ENCODE results near the gene UBXN11.
"Not testable (repeated sequence)": the region's sequence is repeated elsewhere in the genome, so short reads cannot be mapped to it uniquely, and the experiment has no call there.

UBXN11 gene

DNA sequence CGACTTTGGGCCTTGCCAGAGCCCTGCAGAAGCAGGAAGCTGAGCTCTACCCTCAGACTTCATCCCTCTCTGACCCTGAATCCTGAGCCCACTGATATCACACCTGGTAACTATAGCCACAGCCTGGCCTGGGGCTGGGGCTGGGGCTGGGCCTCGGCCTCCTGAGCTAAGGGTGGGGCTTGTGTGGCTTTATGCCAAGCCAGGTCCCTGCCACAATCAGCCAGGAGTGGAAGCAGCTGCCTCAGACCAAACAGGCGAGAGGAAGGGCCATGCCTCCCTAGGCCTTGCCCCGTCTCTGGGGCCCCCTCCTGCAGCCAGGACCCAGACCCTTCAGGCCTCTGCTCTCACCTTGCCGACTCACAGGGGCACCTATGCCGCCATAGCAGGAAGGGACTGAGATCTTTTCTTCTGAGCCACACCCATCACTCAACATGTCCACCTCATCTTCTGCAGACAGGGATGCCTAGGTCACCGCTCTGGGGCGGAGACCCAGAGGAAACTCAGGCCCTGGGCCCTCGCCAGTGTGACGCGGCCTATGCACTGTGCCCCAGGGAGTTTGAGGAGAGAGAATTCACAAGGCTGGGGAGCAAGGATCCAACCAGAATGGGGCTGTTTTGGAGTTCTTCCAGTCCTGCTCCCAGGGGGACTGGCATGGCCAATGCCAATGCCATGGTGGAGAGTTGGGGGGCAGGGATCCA, 5.7 kb downstream of the UBXN11 start:
- no peak for DNase-seq

DNA sequence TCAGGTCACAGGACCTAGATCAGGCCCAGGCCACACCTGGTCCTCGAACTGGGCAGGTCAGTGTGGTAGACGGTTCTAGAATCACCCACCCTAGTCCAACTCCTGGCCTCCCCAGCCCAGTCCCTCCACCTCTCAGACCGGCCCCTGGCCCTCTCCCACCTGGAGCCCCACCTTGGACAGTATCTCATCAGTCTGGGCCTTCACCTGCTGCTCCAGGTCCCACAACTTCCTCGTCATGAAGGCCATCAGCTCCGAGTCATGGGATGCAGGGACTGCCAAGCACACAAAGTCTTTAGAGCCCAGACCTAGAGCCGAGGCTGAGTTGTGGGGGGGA, 8.7 kb downstream of the UBXN11 start:
- DNase-seq: no peak

DNA sequence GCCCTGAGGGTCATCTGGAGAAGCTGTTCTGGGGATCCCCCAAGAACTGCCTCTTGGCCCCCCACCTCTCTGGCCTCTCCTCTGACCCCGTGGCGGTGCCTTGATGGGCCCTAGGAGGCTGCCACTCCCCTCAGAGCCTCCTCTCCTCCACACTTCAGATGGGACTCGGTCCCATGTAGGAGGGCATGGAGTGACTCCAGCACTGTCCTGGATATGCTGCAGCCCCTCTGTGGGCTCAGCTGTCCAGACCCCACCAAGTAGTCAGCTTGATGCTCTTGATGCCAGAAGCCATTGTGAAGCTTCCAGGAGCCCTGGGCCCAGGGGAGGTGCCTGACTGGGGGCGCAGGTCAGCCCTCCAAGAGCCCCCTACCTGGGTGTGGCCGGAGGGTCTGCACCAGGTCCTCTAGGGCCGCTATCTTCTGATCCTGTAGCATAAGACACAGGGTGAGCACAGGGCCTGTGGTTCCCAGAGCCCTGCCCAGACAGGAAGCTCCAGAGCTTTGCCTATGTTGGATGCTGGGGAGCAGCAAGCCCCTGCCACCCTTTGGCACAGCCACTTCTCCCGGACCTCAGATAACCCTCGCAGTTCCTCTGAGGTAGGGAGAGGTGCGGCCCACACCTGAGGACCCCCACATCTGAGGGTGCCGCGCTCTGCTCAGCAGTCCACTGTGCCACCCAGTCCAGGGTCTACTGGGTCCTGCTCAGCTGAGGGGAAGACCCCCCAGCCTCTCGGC, 9.2 kb downstream of the UBXN11 start:
- DNase-seq: no peak

DNA sequence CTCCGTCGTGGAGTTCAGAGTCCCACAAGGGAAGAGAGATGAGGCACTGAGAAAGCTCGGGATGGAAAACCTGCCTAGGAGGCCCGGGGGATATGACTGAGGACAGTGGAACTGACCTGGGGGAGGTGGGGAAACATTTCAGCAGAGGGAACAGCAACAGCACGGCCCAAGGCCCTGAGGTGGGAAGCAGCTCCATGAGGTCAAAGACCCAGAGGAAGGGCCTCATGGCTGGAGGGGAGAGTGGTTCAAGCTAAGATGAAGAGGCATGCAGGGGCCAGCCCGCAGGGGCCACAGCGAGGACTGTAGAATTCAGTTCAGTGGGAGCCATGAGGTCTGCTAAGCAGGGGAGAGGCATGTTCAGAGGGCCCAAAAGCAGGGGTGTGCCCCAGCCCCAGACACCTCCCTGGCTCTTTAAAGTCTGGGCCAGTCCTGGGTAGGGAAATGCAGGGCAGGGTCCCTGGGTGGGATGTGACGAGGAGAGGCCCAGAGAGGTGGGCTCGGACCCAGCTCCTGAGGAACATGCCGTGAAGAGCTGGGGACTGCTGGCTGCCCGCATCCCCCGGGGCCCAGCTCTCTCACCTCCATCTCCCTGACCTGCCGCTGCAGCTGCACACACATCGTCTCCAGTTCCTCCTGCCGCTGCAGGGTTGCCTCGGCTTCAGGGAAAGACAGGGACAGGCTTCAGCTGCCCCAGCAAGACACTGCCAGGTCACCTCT, 9.9 kb downstream of the UBXN11 start:
- no peak for DNase-seq

DNA sequence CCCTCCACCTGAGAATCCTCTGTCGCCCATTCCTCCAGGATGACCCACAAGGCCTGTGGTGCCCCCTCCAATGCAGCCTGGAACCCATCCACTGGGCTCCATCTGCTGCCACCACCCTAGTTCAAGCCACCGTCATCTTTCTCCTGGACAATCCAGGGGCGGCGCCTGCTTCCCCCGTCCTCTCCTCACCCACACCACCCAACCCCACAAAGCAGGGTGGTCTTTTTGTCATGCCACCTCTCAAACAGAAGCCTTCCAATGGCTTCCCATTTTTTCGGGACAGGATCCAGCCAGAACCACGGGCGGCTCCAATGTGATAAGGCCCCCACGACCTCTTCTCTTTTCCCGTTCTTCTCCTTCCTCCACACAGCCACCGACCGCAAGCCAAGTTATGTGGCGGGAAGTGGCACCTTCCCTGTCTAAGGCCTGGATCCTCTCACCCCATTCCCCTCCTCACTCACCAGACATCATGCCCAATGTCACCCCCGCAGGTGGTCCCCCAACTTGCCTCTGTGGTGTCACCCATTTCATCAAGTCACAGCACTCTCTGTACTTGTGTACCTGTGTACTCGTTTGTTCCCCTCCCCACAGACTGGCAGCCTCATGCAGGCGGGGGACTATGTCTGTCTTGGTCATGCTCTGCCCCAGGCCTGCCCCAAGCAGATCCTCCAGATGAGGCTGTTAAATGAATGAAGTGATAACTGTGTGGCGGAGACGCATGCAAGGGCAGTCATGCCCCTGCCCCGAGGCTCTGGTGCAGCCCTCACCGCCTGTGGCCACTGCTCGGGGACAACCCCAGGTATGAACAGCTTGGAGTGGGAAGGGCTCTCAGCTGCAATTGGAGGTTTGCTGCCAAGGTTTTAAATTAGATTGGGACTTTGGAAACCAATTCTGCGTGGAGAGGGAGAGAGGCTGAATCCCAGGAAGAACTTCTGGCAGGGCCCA, 11.0 kb downstream of the UBXN11 start:
- no peak for DNase-seq

DNA sequence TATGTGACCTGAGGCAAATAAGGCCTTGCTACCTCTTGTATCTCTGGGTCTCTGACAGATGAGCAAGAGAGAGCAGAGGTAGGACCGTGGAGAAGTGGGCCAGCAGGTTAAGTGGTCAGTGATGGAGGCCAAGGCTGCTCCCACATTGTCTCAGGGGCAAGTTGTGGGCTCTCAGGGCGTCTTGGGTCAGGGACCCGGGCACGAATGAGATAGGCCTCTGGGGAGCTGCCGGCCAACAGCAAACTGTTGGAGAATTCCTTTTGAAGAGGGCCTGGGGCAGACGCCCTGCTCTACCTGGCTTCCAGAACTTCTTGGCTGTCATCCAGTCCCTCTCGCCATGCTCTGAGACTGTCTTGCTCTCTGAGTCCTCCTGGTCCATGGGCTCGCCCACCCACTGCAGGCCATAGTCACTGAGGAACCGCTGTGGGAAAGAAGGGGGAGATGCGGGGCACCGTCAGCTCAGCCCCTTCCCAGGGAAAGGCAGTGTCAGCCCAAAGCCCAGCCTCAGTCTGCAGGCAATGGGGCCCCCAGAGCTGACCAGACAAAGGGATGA, 12.4 kb downstream of the UBXN11 start:
- no peak for DNase-seq

DNA sequence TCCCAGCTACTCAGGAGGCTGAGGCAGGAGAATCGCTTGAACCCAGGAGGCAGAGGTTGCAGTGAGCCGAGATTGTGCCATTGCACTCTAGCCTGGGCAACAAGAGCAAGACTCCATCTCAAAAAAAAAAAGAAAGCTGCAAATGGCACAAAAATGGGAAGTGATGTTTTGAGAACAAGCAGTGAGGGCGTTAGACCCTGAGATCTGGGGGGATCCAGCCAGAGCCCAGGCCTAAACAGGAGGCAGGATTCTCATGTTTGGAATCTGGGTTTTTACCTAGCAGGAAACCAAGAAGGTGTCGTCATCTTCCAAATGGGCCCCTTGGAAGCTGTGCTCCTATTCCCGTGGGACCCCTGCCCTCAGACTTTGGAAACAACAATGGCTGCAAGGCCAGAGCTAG, 13.7 kb downstream of the UBXN11 start:
- not testable (repeated sequence) for DNase-seq

DNA sequence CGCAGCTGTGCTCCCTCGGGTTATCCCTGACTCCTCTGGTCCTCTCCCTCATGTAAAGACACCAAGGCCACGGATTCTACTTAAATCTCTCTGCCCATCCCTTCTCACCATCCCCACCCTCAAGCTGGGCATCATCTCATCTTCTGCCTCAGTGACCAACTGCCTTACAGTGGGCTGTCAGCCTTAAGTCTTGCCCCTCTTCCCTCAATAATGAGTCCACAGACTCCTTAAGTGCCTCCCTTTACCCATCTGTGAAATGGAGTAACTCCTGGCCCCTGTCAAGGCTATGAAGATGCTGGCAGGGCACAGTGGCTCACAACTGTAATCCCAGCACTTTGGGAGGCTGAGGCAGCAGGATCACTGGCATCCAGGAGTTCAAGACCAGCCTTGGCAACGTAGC, 14.5 kb downstream of the UBXN11 start:
- DNase-seq: no peak

DNA sequence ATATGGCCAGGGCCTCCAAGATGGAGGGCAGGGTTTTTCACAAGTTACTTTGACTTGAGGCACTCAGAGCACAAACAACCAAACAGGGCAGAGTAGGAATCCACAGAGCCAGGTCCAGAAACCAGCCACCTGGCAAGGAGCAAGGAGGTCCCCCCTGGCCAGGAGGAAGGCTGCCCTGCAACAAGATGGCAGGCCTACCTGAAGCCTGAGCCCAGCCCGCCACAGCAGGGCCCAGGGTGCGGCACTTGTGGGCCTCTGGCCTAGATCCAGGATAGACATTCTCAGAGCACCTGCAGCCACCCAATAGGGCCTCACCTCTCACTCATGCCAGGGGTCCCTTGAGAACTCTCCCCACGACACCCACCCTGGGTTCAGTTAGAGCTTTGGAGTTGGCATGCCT, 15.0 kb downstream of the UBXN11 start:
- DNase-seq: no peak

DNA sequence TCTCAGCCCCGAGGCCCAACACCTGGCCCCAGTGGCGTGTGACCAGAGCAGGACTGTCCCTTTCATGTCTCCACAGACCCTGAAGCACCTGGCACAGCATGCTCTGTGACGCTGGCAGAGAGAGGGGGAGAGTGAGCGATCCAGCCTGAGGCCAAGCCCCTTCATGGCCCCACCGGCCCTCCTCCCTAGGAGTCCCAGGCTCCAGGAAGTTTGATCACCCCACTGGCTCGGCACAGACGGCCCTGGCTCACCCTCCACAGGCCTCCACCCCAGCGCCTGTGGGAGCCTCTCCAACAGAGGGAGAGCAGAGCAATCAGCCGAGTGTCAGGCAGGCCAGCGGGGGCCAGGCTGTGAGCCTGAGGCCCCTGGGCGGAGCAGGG, 15.6 kb downstream of the UBXN11 start:
- DNase-seq: no peak

DNA sequence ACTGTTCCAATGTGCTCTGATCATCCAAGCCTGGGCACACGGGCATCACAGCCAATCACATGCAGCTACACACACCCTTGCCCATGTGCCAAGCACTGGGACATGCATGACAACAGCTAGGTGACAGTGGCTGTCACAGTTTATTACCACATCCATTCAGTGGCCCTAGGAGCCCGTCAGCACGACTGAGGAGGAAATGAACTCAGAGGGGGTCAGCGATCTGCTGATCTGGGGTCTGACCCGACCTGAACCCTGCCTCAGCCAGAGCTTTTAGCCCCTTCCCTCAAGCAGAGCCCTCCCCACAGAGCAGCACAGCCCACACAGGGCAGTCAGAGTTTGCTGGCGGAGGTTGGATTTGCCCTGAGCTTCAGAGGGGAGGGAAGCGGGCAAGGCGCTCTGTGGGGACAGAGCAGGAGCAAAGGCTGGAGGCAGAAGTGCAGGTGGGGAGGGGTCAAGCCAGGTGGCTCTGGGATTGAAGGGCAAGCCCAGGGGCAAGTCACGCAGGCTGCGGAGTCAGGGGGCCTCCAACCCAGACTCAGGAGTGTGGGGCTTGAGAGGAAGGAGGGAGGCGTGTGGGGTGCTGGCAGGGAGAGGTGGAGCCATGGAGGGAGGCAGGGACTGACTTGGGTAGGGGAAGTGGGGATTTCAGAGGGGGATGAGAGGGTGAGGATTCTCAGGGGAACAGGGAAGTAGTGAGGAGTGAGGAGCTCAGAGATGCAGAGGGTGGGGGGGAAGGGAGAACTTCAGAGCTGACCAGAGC, 16.1 kb downstream of the UBXN11 start:
- no peak for DNase-seq

DNA sequence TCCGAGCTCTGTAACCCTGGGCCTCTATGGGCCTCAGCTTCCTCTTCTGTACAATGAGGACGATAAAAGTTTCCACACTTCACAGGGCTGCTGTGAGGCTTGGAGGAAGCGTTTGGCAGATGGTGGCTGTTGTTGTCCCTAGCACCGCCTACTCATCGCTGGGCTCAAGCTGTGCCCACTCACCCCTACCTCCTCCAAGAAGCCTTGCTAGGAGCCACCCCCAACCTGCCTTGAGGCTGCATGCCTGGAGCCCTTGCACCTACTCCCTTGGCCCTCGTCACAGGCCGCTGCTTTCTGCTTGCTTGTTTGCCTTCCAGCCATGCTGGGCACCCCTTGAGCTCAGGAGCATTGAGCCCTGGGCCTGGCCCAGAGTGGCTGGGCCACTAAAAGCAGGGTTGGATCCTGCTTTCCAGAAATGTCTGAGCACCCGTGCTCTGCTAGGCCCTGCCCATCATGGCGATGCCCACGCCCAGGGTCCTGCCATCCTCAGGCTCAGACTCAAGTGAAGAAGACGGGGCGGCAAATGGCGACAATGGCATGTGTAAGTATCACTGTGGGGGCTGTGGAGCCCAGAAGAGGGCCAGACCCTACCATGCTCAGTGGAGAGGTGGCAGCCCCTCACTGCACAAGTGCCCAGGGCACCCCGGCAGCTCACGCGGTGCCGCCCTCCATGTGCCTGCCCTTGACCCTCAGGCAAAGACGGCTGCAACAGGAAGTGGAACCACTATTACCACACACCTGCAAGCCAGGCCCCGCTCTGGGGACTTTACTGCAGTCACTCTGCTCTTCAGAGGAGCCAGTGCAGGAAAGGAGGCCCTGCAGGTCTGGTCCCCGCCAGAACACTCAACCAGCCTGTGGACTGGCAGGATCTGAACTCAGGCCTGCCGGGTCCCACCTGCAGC, 17.0 kb downstream of the UBXN11 start:
- peak; percentile 62 for DNase-seq

DNA sequence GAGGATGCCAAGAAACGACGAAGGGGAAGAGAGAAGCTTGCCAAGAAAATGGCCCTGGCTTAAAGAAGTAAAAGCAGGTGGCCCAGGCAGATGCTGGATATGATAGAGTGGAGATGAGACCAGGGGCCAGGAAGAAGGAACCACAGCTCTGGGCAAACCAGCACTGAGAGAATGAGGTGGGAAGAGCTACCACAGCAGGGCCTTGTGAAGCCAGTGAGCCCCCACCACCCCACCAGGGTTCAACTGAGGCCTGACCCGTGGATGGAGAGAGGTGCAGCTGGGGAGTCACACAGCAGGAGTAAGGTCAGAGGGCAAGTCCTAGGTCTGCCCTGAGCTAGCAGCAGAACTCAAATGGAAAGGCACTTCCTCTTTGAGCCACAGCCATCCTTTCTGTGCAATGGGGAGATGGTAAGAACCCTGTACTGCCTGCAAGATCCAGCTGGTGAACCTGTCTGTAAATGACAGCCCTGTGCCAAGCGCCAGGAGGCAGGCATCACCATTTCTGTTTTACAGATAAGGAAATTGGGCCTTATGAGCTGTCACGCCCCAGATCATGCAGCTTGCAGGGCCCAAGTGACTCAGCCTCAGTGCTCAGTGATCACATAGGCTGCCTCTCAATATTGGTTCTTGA, 18.0 kb downstream of the UBXN11 start:
- DNase-seq: peak; percentile 88

DNA sequence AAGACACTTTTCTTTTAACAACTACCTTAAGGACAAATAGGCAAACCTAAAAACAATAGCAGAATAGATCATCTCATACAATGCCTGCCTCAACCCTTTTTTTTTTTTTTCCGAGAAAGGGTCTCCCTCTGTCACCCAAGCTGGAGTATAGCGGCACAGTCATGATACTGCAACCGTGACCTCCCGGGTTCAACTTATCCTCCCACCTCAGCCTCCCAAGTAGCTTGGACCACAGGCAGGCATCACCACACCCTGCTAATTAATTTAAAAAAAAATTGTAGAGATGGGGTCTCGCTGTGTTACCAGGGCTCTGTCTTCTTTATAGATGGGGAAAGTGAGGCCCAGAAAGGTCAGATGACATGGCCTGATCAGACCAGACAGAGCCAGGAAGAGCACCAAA, 18.6 kb downstream of the UBXN11 start:
- DNase-seq: no peak

DNA sequence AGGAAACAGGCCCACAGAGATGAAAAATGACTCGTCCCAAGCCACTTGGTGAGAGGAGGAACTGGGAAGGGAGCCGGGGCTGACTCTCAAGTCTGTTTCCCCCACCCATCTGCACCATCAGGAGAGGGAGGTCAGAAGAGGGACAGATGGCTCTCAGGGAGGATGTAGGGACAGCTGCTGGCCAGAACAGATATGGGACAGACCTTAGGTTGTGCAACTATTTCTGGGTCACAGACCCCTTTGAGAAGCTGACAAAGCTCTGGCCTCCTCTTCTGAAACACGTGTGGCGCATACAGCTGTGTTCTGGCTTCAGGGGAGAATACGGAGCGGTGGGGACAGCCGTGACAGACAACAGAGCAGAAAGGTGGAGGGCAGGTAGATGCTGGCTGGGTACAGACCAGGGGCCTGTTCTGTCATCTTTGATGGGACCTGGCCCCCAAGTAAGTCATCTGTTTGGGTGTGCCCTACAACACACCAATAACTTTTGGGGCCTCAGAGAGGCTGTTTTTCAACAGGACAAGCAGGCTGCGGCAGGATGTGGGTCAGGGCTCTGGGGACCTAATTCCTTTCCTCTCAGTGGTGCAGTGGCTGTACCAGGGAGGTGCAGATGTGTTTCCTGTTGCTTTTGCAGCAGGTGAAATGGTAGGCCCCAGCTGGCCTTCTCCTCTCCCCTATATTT, 19.3 kb downstream of the UBXN11 start:
- peak; percentile 89 for DNase-seq

DNA sequence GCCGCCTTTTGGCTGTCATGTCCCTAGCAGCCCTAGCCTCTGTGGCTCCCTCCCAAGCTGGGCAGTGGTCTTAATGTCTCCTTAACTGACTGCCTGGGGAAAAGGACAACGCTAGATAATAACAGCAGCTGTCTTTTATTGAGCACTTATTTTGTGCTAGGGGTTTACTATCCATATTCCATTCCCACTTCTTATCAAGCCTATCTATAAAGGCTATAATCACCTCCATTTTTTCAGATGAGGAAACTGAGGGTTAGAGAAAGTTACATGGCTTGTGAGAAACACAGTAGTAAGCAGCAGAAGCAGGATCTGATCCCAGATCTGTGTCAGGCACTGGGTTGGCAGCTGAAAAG, 20.4 kb downstream of the UBXN11 start:
- no peak for DNase-seq

DNA sequence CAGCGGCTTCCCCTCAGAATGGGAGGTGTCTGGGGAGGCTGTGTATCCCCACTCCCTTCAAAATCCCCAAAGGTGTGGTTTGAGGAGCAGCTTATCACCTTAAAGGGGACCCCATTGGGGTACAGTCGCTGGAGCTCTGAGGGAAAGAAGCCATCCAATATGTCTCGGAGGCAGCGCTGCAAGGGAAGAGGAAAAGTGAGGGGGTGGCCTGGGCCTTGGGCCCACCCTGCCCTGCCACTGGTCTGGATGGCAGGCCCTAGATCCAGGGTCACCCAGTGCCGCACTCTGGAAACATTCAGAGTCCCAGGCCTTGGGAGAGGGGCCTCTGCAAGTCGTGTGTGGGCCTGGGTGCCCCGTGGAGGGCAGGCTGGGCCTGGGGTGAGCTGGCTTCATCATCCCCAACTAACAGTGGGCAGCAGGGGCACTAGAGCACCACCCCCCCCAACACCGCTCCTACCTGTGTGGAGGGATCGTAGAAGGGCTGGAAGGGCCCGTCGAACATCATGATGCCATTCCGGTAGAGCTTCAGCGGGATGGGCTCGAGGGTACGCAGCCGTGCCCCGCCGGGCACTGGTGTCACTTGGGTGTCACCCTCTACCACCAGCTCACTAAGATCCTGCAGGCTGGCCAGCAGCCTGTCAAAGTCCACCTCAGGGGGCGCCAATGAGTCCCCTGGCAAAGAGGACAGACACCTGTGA, 20.9 kb downstream of the UBXN11 start:
- peak; percentile 74 for DNase-seq

DNA sequence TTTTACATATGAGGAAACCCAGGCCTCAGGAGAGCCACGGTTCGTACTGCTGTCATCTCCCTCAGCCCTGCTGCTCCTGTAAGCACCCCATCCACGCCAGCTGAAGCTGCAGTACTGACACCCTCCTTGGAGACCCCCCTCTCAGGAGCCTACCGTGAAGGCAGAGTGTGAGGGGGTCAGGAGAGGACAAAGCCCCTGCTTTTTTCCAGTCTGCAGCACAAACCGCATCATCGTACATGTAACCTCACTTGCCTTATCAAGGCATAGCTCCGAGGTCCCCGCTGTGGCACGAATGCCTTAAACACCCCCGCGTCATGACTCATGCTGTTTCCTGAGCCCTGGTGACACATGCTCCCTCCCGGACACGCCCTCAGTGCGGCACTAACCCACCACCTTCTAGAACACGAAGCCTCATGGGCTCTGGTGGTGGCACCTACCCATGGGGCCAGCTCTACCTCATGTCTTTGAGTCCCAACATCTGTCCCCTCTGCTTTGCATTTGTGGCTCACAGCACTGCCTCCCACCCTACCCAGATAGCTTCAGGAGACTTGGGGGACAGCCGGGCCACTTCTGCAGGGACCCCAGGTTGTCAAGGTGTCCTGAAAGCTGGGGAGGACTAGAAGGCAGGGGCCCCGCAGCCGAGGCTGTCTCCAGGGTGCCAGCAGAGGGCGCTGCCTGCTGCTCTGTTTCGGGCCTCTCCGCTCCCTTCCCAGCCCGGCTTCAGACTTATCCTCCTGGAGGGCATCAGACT, 21.7 kb downstream of the UBXN11 start:
- peak; percentile 97 for DNase-seq

Measured in activated CD4-positive, alpha-beta T cell treated with anti-CD3 and anti-CD28 coated beads, Interleukin-10, Interleukin-2, amounts not matched to agents 100 ng/mL and 50 ng/mL, durations not matched to agents 16 hours and 8 hours (primary cell).